Thoracic aorta (tissue), 2 donors: ENCODE measurements around the gene TCERG1. TPM values are rescaled to one million over a fixed set of nuclear protein-coding genes. Genes with fewer than 3 reads are reported as not detected.

Experiments
- ATAC-seq: fragments of 150-250 bp; one replicate; pipeline ENCODE4 v1.8.0; 2017; ENCODE audit warnings: low read depth; ENCODE audit not compliant: insufficient number of reproducible peaks, low FRiP score
- DNase-seq: peaks from one replicate; pipeline ENCODE4 v3.0.0-alpha.2; 2020; ENCODE audit warnings: low spot score
- H3K27ac ChIP-seq, 2 donors: fragments of 200-600 bp; sonication (generic); 1 replicate in 1 of 2; 2 replicates in 1 of 2; pipeline ENCODE4 v1.5.1; 2016; ENCODE audit warnings: mild to moderate bottlenecking in 2 of 2, moderate library complexity in 2 of 2
- H3K27me3 ChIP-seq: fragments of 200-600 bp; sonication (generic); replicated peaks from 2 replicates; pipeline ENCODE4 v1.6.0; 2016; ENCODE audit warnings: mild to moderate bottlenecking; ENCODE audit not compliant: insufficient read depth
- H3K36me3 ChIP-seq: fragments of 200-600 bp; sonication (generic); one replicate; pipeline ENCODE4 v1.5.1; 2016
- H3K4me1 ChIP-seq, 2 donors: fragments of 200-600 bp; sonication (generic); 1 replicate in 1 of 2; 2 replicates in 1 of 2; pipeline versions ENCODE4 v1.5.1 to v1.6.0; 2016; ENCODE audit warnings: low read depth in 2 of 2, mild to moderate bottlenecking in 1 of 2; ENCODE audit not compliant: control insufficient read depth in 1 of 2
- H3K4me3 ChIP-seq: fragments of 200-600 bp; sonication (generic); 2 replicates; pipeline ENCODE4 v1.5.1; 2016; ENCODE audit warnings: mild to moderate bottlenecking
- H3K9me3 ChIP-seq: fragments of 200-600 bp; sonication (generic); 2 replicates; pipeline ENCODE4 v1.5.1; 2016
- CTCF ChIP-seq: fragments of 200-600 bp; sonication (generic); IDR thresholded peaks from one replicate; pipeline ENCODE4 v1.5.1; 2019; ENCODE audit warnings: antibody characterized with exemption
- total RNA-seq, 2 donors: library from RNA; depleted of rRNA; stranded (reverse); fragments of >200 nt; gene quantifications; one replicate each; pipeline versions ENCODE4 v1.1.0 to v1.2.3, GENCODE V29; 2016

The TCERG1 gene
- total RNA-seq, 2 donors from 2014 or later: 45.2 to 125 TPM

GRCh38 chr5:146426305-146426704 is 20.8 kb upstream of the TCERG1 start:
- H3K4me3 ChIP-seq: no peak overlapping the region
- ATAC-seq (no peak), DNase-seq (no peak)
- no peak for TF ChIP-seq CTCF
- H3K9me3 ChIP-seq: no peaks in the 10 kb centered on the region
- no peaks in the 10 kb centered on the region for H3K4me1 ChIP-seq
- H3K27ac ChIP-seq: no peak overlapping the region
- no peaks in the 10 kb centered on the region for H3K27me3 ChIP-seq
- H3K36me3 ChIP-seq: no peaks in the 10 kb centered on the region

DNA sequence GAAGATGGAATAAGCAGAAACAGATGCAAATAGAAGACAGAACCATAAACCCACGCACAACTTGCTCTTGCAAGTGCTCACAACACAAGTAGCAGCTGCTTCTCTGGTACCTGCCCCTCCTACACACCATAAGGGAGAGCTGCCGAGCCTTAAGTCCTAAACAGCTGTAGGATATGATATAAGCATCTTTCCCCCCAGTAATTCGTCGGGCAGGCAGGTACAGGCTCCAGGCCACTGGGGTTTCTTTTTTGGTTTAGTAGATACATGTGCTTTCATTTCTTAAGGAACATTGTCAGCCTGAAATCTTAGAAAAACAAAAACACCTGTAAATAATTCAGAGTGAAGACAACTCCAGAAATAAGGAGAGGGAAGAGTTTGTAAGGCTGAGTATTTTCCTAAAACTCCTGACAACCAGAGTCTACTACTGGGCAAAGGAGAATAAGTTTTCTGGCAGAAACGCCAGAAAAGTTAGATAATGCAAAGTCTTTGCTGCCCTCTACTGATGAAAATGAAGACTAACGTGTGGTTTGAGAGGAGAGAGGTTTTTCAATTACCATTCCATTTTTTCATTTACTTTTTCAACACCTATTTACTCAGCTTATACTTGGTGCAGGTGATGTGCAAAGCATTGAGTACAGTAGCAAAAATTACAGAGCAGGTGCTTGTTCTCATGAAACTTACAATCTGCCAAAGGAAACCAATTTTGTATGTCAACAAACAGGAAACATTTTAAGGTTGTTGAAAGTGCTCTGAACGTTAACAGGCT is 20.1 kb upstream of the TCERG1 start:
- Histone ChIP-seq H3K36me3 (no peaks in the 10 kb centered on the region), H3K27ac (no peak overlapping the region), H3K4me1 (no peaks in the 10 kb centered on the region), H3K9me3 (no peaks in the 10 kb centered on the region), H3K27me3 (no peaks in the 10 kb centered on the region), H3K4me3 (no peak overlapping the region)
- peak; percentile 61 for TF ChIP-seq CTCF
- ATAC-seq: no peak
- no peak for DNase-seq

- no peak for ATAC-seq
Observed at GRCh38 chr5:146427619-146427997, 19.5 kb upstream of the TCERG1 start.

DNA sequence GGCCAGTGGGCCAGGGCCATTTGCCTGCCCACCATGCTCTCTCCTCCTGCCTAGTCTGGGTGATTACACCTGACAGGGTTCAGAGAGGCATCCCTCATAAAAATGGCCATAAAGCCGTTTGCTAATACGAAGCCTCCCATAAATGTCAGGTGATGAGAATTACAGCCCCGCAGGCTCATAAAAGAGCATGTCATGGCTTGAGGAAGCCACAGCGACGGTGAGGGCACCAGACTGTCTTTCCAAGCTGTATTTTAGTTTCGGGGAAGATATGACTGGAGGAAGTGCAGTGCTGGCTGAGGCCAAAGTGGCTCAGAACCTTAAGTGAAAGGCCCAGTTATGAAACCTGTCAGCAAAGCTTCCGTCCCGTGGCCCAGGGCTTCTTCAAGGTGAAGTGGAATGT is 18.5 kb upstream of the TCERG1 start:
- no peaks in the 10 kb centered on the region for H3K9me3 ChIP-seq
- DNase-seq (no peak), ATAC-seq (no peak)
- no peaks in the 10 kb centered on the region for H3K4me1 ChIP-seq
- H3K36me3 ChIP-seq: no peaks in the 10 kb centered on the region
- H3K27ac ChIP-seq: no peak overlapping the region
- TF ChIP-seq CTCF: no peak
- no peak overlapping the region for H3K4me3 ChIP-seq
- H3K27me3 ChIP-seq: no peaks in the 10 kb centered on the region

More at GRCh38 chr5:146427619-146427997, 19.5 kb upstream of the TCERG1 start:
- Histone ChIP-seq H3K9me3 (no peaks in the 10 kb centered on the region), H3K4me3 (no peak overlapping the region), H3K36me3 (no peaks in the 10 kb centered on the region), H3K4me1 (no peaks in the 10 kb centered on the region), H3K27me3 (no peaks in the 10 kb centered on the region), H3K27ac (no peak overlapping the region)
- TF ChIP-seq CTCF: no peak
- DNase-seq: no peak

GRCh38 chr5:146440353-146440752 is 6.8 kb upstream of the TCERG1 start:
- Histone ChIP-seq H3K27me3 (no peaks in the 10 kb centered on the region), H3K36me3 (no peaks in the 10 kb centered on the region), H3K4me1 (no peaks in the 10 kb centered on the region), H3K9me3 (no peaks in the 10 kb centered on the region), H3K4me3 (no peak overlapping the region), H3K27ac (no peak overlapping the region)
- ATAC-seq (no peak), DNase-seq (no peak)
- TF ChIP-seq CTCF: no peak
